Measurements from ENCODE around the gene ATF7. TPM values are rescaled to one million over a fixed set of nuclear protein-coding genes. Genes with fewer than 3 reads are reported as not detected.

Gene ATF7
- total RNA-seq, 2 donors from 2014 or later: 27.4 to 28.1 TPM

DNA sequence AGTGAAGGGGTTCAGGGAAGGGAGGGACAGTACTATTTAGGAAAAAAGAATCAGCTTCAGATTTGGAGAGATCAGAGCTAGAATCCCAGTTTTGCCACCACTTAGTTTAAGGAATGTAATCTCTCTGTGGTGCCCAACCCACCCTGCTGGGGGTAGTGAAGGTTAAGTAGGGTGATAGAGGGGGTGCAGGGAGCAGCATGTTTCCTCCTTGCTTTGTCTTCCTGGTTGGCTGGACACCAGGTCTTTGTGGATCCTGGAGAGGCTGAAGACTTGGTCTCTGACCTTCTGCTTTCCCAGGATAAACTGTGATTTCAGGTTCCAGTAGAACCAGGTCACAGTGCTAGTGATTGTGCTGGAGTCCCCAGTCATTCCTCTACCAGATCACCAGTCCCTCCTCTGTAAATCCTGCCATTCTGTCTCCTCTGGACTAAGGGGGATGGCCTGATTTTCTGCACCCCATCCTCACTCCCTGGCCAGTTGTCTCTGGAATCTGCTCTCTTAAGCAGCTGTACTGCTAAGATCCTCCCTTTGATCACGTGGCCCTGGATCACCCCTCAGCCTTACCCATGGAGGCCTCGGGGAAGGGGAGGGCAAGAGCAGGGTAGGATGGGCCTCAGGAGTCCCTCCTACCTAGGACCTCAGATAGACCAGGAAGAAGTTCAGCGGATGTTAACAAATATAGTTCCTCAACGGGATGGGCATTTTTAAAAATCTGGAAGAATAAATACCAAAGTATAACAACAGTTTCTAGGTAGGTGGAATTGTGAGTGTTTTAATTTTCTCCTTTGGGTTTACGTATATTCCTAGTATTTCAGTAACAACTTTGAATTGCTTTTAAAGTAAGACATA is 130.1 kb downstream of the ATF7 start:
- H3K4me3 Mint-ChIP-seq: no peak overlapping the region
- no peaks in the 10 kb centered on the region for H3K27me3 Mint-ChIP-seq (ENCODE audit: low read depth)
- H3K9me3 Mint-ChIP-seq: no peaks in the 10 kb centered on the region
- ATAC-seq (replicated peaks in 1 of 2): no peak
- DNase-seq: no peak
- peaks cover 51% of the 10 kb centered on the region for H3K4me1 Mint-ChIP-seq (ENCODE audit: low read depth)
- H3K27ac Mint-ChIP-seq: no peak overlapping the region
- H3K36me3 Mint-ChIP-seq (ENCODE audit: insufficient read depth in 2 of 2): peaks cover 0 to 4% of the 10 kb centered on the region in 2 donors

DNA sequence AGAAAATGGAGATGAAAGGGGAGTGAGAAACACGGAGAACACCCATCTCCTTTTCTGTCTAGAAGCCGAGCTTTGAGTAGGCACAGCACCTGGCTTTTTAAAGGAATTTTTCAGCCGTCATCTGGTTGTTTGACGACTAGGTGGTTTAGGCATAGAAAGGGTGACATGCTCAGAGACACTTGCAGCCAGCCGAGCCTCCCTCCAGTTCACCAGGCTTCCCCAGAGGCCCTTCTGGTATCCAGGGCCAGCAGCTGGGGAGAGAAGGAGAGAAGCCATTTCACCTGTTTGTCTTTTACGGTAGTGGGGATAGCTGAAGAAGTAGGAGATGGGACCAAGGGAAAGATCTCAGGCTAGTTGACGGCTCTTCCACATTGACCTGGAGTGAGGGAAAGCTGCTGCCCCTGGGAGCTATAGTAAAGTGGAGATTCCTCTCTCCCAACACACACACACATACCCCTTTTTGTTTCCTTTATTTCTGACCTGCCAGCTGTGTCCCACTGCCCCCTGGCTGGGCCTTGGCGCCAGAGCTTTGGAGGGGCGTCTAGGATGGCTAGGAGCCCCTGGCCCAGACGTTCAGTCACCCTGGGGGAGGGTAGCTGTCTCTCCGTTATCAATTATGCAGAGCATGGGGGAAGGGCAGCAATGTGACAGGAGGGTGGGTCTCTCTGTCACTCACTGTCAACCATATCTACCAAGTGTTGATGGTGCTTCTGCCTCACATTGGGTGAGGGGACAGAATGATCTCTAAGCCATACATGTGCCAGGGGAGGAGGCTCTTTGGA is 132.4 kb downstream of the ATF7 start:
- no peaks in the 10 kb centered on the region for H3K9me3 Mint-ChIP-seq
- peak overlapping the region; percentile 89 to 97 for H3K4me3 Mint-ChIP-seq
- H3K27ac Mint-ChIP-seq: peak overlapping the region; percentile 29
- H3K36me3 Mint-ChIP-seq (ENCODE audit: insufficient read depth in 2 of 2): peaks cover 0 to 2% of the 10 kb centered on the region in 2 donors
- DNase-seq: no peak
- no peak for ATAC-seq (replicated peaks in 1 of 2)
- peaks cover 44% of the 10 kb centered on the region for H3K4me1 Mint-ChIP-seq (ENCODE audit: low read depth)
- no peaks in the 10 kb centered on the region for H3K27me3 Mint-ChIP-seq (ENCODE audit: low read depth)

DNA sequence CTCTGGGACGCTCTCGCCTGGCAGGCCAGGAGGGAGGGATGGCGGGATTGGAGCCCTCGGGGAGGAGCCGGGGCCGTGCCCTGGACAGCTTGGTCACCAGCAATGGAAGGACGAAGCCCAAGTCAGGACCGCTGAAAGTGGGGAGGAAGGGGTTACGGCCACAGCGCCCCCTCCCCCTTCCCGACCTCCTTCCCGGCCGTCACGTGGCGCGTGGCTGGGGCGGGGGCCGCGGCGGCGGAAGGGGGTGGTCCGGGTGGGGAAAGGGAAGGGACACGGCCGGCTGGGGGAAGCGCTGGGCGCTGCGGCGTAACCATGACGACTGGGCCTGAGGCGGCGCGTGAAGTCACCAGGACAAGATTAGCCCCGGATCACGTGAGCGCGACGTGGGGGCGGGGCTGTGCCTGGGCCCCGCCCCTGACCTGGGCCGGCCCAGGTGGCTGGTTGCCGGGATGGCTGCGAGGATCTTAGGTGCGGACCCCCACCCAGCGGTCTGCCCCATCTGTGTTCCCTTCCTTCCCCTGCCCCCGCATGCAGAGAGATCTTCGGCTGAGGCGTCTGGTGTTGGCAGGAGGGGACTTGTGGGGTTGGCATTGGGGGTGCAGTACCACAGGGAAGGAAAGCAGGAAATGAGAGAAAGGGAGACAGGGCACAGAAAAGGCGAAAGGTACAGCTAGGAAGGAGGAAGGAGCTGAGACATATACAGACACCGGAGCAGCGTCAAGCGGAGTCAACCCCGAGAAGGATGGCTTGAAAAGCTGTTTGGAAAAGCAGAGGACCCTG is 133.2 kb downstream of the ATF7 start:
- peak overlapping the region; percentile 29 for H3K27ac Mint-ChIP-seq
- H3K4me3 Mint-ChIP-seq: peak overlapping the region; percentile 89 to 97
- H3K9me3 Mint-ChIP-seq: no peaks in the 10 kb centered on the region
- H3K4me1 Mint-ChIP-seq (ENCODE audit: low read depth): peaks cover 36% of the 10 kb centered on the region
- H3K27me3 Mint-ChIP-seq (ENCODE audit: low read depth): no peaks in the 10 kb centered on the region
- H3K36me3 Mint-ChIP-seq (ENCODE audit: insufficient read depth in 2 of 2): peaks cover 0 to 3% of the 10 kb centered on the region in 2 donors
- DNase-seq (peak; percentile 88 to 91), ATAC-seq (replicated peaks in 1 of 2) (peak; percentile 93 to 95)

DNA sequence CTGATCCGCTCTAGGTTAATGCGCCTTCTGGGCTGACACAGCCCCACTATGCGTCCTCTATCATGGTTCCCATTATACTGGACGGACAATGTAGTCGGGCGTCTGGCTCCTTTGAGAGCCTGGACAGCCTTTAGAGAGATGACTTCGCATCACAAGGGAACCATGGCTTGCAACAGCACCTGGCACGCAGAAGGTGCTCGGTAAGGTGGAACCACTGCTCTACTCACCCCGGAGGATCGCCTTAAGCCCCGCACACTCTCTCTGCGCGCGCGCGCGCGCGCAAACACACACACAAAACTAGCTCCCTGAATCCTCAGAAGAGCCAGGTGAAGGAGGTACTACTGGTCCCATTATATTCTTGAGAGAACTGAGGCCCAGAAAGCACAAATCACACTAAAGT is 134.0 kb downstream of the ATF7 start:
- peak overlapping the region; percentile 66 to 97 for H3K4me3 Mint-ChIP-seq
- H3K9me3 Mint-ChIP-seq: no peaks in the 10 kb centered on the region
- H3K27me3 Mint-ChIP-seq (ENCODE audit: low read depth): no peaks in the 10 kb centered on the region
- no peak for ATAC-seq (replicated peaks in 1 of 2)
- peaks cover 29% of the 10 kb centered on the region for H3K4me1 Mint-ChIP-seq (ENCODE audit: low read depth)
- H3K27ac Mint-ChIP-seq: peak overlapping the region; percentile 13
- H3K36me3 Mint-ChIP-seq (ENCODE audit: insufficient read depth in 2 of 2): peaks cover 0 to 6% of the 10 kb centered on the region in 2 donors
- no peak for DNase-seq

- H3K27ac Mint-ChIP-seq: no peak overlapping the region
- H3K27me3 Mint-ChIP-seq (ENCODE audit: low read depth): no peaks in the 10 kb centered on the region
- peaks cover 2 to 9% of the 10 kb centered on the region in 2 donors for H3K36me3 Mint-ChIP-seq (ENCODE audit: insufficient read depth in 2 of 2)
- no peaks in the 10 kb centered on the region for H3K9me3 Mint-ChIP-seq
- ATAC-seq (replicated peaks in 1 of 2): no peak
- no peak for DNase-seq
- no peak overlapping the region for H3K4me3 Mint-ChIP-seq
- H3K4me1 Mint-ChIP-seq (ENCODE audit: low read depth): peaks cover 21% of the 10 kb centered on the region
Measured at GRCh38 chr12:53489242-53489864, 136.8 kb downstream of the ATF7 start.

DNA sequence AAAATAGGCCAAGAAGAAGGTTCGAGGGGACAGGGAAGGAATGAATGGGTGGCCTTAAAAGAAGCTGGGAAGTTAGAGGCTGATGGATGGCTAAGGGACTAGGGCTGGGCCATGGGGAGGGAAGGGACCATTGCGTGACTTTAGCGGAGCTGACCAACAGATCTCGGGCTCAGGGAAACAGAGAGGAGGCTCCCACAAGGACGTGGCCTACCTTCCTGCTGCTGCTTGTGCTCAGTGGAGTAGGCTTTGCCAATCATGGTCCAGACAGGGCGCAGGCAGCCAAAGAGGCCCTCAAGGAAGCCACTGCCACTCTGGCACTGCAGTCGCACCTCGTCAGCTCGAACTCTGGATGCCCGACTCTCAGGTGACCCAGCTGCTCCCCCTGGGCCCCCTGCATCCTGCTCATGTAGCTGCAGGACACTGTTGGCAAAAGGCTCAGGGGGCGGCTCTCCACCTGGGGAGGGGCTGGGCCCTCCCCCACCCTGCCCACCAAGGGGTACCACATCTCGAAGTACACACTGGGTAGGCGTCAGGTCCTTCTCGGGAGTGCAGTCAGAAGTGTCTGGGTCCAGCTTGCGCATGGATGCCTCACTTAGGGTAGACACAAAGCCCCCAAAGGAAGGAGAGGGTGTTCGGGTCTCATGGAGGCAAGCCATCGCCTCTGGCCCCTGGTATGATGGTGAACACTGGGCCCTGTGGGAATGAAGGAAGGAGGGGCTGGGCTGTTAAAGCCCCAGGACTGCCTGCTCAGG is 139.3 kb downstream of the ATF7 start:
- H3K4me3 Mint-ChIP-seq: no peak overlapping the region
- peak in 1 of 2 donors; percentile 4 for ATAC-seq (replicated peaks in 1 of 2)
- no peak for DNase-seq
- no peaks in the 10 kb centered on the region for H3K27me3 Mint-ChIP-seq (ENCODE audit: low read depth)
- peaks cover 8% of the 10 kb centered on the region for H3K4me1 Mint-ChIP-seq (ENCODE audit: low read depth)
- H3K36me3 Mint-ChIP-seq (ENCODE audit: insufficient read depth in 2 of 2): peaks cover 7 to 10% of the 10 kb centered on the region in 2 donors
- no peaks in the 10 kb centered on the region for H3K9me3 Mint-ChIP-seq
- peak overlapping the region; percentile 51 for H3K27ac Mint-ChIP-seq

DNA sequence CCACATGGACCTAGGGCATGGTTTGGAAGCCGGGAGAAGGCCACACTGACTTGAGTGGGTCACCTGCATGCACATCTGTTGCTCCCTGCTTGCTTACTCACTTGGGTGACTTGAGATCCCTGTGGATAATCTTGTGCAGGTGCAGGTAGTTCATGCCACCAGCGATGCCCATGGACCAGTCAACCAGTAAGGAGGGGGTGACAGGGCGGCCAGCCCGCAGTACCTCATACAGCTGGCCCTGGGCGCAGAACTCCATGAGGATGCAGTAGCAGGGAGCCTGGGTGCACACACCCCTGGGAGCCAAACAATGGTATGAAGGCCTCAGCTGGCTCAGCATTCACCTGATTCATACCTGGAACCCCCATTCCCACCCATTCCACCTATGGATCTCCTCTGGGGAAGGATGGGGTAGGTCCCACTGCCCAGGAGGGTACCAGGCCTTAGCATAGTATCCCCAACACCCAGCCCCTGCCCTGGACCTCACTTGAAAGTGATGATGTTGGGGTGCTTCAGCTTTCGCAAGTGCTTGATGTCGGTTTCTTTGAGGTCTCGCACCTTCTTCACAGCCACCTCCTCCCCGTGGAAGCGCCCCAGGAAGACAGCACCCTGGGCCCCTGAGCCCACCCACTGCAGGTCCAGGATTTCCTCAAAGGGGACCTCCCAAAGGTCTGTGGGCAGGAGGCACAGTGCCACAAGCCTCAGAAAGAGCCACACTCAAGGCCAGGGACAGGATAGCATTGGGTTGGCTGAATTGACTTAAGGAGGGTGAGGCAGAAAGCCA is 140.0 kb downstream of the ATF7 start:
- no peak for DNase-seq
- no peak for ATAC-seq (replicated peaks in 1 of 2)
- peak overlapping the region; percentile 0 for H3K27ac Mint-ChIP-seq
- peaks cover 7 to 13% of the 10 kb centered on the region in 2 donors for H3K36me3 Mint-ChIP-seq (ENCODE audit: insufficient read depth in 2 of 2)
- peaks cover 7% of the 10 kb centered on the region for H3K4me1 Mint-ChIP-seq (ENCODE audit: low read depth)
- no peaks in the 10 kb centered on the region for H3K9me3 Mint-ChIP-seq
- H3K27me3 Mint-ChIP-seq (ENCODE audit: low read depth): no peaks in the 10 kb centered on the region
- no peak overlapping the region for H3K4me3 Mint-ChIP-seq

DNA sequence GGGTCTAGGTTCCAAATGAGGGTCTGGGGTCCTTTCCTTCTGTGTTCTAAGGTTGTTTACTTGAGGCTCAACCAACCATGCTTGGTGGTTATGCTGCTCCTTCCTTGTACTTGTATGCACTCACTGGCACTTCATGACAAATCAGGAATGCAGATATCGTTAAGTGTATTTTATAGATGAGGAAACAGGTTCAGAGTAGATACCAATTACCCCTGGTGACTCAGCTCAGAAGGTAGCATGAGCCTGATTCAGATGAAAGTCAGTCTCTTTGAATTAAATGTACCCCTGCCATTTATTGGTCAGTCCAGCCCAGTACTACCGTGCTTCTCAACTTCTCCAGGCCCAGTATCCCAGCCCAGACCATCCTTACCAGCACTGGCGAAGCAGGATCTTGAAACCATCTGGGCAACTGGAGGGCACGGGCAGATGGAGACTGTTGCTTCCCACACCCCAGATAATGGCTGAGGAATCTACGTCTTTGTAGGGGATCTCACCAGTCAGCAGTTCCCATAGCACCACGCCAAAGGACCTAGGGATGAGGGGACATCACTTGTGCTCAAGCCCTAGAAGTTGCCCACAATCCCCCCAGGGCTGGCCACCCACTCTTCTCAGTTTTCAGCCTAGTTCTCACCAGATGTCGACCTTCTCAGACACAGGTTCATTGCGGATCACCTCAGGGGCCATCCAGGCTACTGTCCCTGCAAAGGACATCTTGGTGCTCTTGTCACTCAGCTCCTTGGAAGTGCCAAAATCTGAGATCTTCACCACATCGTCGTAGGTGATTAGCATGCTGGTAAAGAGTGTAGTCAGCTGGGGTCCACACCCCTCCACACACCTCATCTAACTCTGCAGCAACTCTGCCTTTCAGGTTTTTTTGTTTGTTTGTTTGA is 141.3 kb downstream of the ATF7 start:
- Mint-ChIP-seq H3K9me3 (no peaks in the 10 kb centered on the region), H3K27ac (peak overlapping the region; percentile 71), H3K4me3 (no peak overlapping the region), H3K27me3 (ENCODE audit: low read depth) (no peaks in the 10 kb centered on the region), H3K36me3 (ENCODE audit: insufficient read depth in 2 of 2) (peaks cover 9 to 15% of the 10 kb centered on the region in 2 donors), H3K4me1 (ENCODE audit: low read depth) (peaks cover 7% of the 10 kb centered on the region)
- DNase-seq (no peak), ATAC-seq (replicated peaks in 1 of 2) (no peak)

DNA sequence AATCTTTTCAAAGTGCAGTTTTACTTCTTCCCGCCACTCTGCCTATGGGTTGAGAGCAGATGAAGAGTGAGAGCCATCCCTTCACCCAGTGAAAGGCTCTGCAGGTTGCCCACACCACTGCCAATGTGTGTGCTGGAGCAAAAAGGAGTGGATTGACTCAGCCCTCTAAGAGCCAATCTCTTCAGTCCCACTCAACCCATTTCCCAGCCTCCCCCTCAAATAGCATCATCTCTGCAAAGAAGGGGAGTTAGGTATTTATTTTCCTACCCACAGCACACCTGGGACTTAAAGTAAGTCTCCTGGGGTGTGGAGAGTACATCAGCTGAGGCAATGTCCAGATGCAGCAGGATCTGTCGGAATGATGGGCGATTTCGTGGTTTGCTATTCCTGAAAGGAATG is 142.2 kb downstream of the ATF7 start:
- Mint-ChIP-seq H3K4me1 (ENCODE audit: low read depth) (peaks cover 7% of the 10 kb centered on the region), H3K36me3 (ENCODE audit: insufficient read depth in 2 of 2) (peaks cover 12 to 22% of the 10 kb centered on the region in 2 donors), H3K9me3 (no peaks in the 10 kb centered on the region), H3K4me3 (no peak overlapping the region), H3K27ac (peak overlapping the region; percentile 34), H3K27me3 (ENCODE audit: low read depth) (no peaks in the 10 kb centered on the region)
- ATAC-seq (replicated peaks in 1 of 2): peak; percentile 9 to 13
- no peak for DNase-seq

- H3K27me3 Mint-ChIP-seq (ENCODE audit: low read depth): no peaks in the 10 kb centered on the region
- ATAC-seq (replicated peaks in 1 of 2): peak in 1 of 2 donors; percentile 5
- peaks cover 12% of the 10 kb centered on the region for H3K4me1 Mint-ChIP-seq (ENCODE audit: low read depth)
- peaks cover 12 to 22% of the 10 kb centered on the region in 2 donors for H3K36me3 Mint-ChIP-seq (ENCODE audit: insufficient read depth in 2 of 2)
- no peak overlapping the region for H3K4me3 Mint-ChIP-seq
- H3K27ac Mint-ChIP-seq: peak overlapping the region; percentile 34
- H3K9me3 Mint-ChIP-seq: no peaks in the 10 kb centered on the region
- no peak for DNase-seq
Measured at GRCh38 chr12:53483225-53483978, 142.8 kb downstream of the ATF7 start.

Measured in activated T-cell treated with anti-CD3 and anti-CD28 coated beads, Interleukin-2, amount 50 U/mL, for 72 hours (primary cell).